Suprapubic skin (tissue), 4 donors: Measurements from ENCODE around the gene YTHDC2. TPM values are rescaled to one million over a fixed set of nuclear protein-coding genes. Genes with fewer than 3 reads are reported as not detected.

Experiments used
- DNase-seq, 2 donors: peaks; one replicate each; pipeline ENCODE4 v3.0.0-alpha.2; 2019; ENCODE audit warnings: low spot score in 2 of 2
- H3K27ac ChIP-seq: fragments of 200-600 bp; sonication (generic); one replicate; pipeline ENCODE4 v1.5.1; 2019
- H3K27me3 ChIP-seq: fragments of 200-600 bp; sonication (generic); one replicate; pipeline ENCODE4 v1.5.1; 2019
- H3K36me3 ChIP-seq: fragments of 200-600 bp; sonication (generic); one replicate; pipeline ENCODE4 v1.5.1; 2019
- H3K4me1 ChIP-seq: fragments of 200-600 bp; sonication (generic); one replicate; pipeline ENCODE4 v1.5.1; 2019
- H3K4me3 ChIP-seq: fragments of 200-600 bp; sonication (generic); one replicate; pipeline ENCODE4 v1.5.1; 2019; ENCODE audit warnings: mild to moderate bottlenecking
- H3K9me3 ChIP-seq: fragments of 200-600 bp; sonication (generic); one replicate; pipeline ENCODE4 v1.5.1; 2019
- CTCF ChIP-seq, 2 donors: fragments of 200-600 bp in 1 of 2; fragments of 450-650 bp in 1 of 2; sonication (generic) in 1 of 2; IDR thresholded peaks; one replicate each; pipeline ENCODE4 v1.5.1; 2016 to 2019; ENCODE audit warnings: antibody characterized with exemption in 2 of 2, mild to moderate bottlenecking in 1 of 2, moderate library complexity in 1 of 2
- EP300 ChIP-seq: sonication (generic); formaldehyde crosslinking; IDR thresholded peaks from one replicate; pipeline ENCODE4 v1.6.1; 2017; ENCODE audit warnings: antibody characterized with exemption
- POLR2A ChIP-seq, 2 donors: fragments of 450-650 bp; IDR thresholded peaks; one replicate each; pipeline ENCODE4 v1.6.1; 2017; ENCODE audit warnings: antibody characterized with exemption in 2 of 2, mild to moderate bottlenecking in 2 of 2, moderate library complexity in 2 of 2
- POLR2AphosphoS5 ChIP-seq, 3 donors: sonication (generic); formaldehyde crosslinking; IDR thresholded peaks; one replicate each; pipeline ENCODE4 v1.6.1; 2017; ENCODE audit warnings: antibody characterized with exemption in 3 of 3
- WGBS: methylation state at CpG from one replicate; pipeline ENCODE4 v1.1.5; 2018; 5-methylcytosine and 5-hydroxymethylcytosine counted together
- total RNA-seq, 4 donors: library from RNA; depleted of rRNA; stranded (reverse); fragments of >200 nt; gene quantifications; one replicate each; pipeline ENCODE4 v1.1.0, GENCODE V29; 2016

Gene YTHDC2
- total RNA-seq, 4 donors from 2014 or later, result 13.4 to 61.7 (median 17.8) TPM

GRCh38 chr5:113548396-113548795 is 34.9 kb downstream of the YTHDC2 start:
- H3K9me3 ChIP-seq, result no peaks in the 10 kb centered on the region
- TF ChIP-seq POLR2A (IDR thresholded peaks at IDR 0.05) (no peak), POLR2AphosphoS5 (IDR thresholded peaks at IDR 0.05) (no peak), CTCF (IDR thresholded peaks at IDR 0.05) (no peak), EP300 (no peak)
- H3K27me3 ChIP-seq, result no peaks in the 10 kb centered on the region
- 74% methylated on average over 2 of the region's 2 CpGs for WGBS
- H3K36me3 ChIP-seq, result peaks cover 49% of the 10 kb centered on the region
- no peak overlapping the region for H3K4me3 ChIP-seq
- DNase-seq, result no peak
- H3K27ac ChIP-seq, result no peak overlapping the region
- H3K4me1 ChIP-seq, result no peaks in the 10 kb centered on the region

DNA sequence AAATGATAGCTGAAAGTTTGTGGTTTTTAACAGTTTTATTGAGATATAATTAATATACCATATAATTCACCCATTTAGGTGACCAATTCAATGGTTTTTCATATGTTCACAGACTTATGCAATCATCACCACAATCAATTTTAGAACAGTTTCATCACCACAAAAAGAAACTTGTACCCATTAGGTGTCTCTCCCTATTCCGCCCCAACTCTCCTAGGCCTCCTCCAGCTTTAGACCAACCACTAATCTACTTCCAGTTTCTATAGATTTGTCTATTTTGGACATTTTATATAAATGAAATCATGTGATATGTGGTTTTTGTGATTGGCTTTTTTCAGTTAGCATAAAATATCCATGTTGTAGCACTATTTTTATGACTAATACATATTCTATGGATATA is 38.6 kb downstream of the YTHDC2 start:
- Histone ChIP-seq H3K4me3 (no peak overlapping the region), H3K27ac (no peak overlapping the region), H3K4me1 (no peaks in the 10 kb centered on the region), H3K36me3 (peaks cover 54% of the 10 kb centered on the region), H3K9me3 (no peaks in the 10 kb centered on the region), H3K27me3 (no peaks in the 10 kb centered on the region)
- WGBS, result 94% methylated on average over 1 of the region's 1 CpG
- TF ChIP-seq EP300 (no peak), POLR2AphosphoS5 (IDR thresholded peaks at IDR 0.05) (no peak), POLR2A (IDR thresholded peaks at IDR 0.05) (no peak), CTCF (IDR thresholded peaks at IDR 0.05) (no peak)
- DNase-seq, result no peak

- H3K27me3 ChIP-seq, result no peaks in the 10 kb centered on the region
- H3K36me3 ChIP-seq, result peaks cover 54% of the 10 kb centered on the region
- no peak overlapping the region for H3K4me3 ChIP-seq
- TF ChIP-seq POLR2A (IDR thresholded peaks at IDR 0.05) (no peak), EP300 (no peak), POLR2AphosphoS5 (IDR thresholded peaks at IDR 0.05) (no peak), CTCF (IDR thresholded peaks at IDR 0.05) (no peak)
- H3K9me3 ChIP-seq, result no peaks in the 10 kb centered on the region
- H3K4me1 ChIP-seq, result no peaks in the 10 kb centered on the region
- DNase-seq, result no peak
- H3K27ac ChIP-seq, result no peak overlapping the region
These were observed 39.1 kb downstream of the YTHDC2 start for GRCh38 chr5:113552620-113553019.

- Histone ChIP-seq H3K4me3 (no peak overlapping the region), H3K27ac (no peak overlapping the region), H3K36me3 (peaks cover 80% of the 10 kb centered on the region), H3K9me3 (no peaks in the 10 kb centered on the region), H3K27me3 (no peaks in the 10 kb centered on the region), H3K4me1 (no peaks in the 10 kb centered on the region)
- DNase-seq, result no peak
- WGBS, result 97% methylated on average over 3 of the region's 3 CpGs
- no peak for TF ChIP-seq EP300
- TF ChIP-seq POLR2AphosphoS5 (IDR thresholded peaks at IDR 0.05), result no peak
- TF ChIP-seq CTCF (IDR thresholded peaks at IDR 0.05), result no peak
- no peak for TF ChIP-seq POLR2A (IDR thresholded peaks at IDR 0.05)
These were observed 49.4 kb downstream of the YTHDC2 start for GRCh38 chr5:113562828-113563400.

DNA sequence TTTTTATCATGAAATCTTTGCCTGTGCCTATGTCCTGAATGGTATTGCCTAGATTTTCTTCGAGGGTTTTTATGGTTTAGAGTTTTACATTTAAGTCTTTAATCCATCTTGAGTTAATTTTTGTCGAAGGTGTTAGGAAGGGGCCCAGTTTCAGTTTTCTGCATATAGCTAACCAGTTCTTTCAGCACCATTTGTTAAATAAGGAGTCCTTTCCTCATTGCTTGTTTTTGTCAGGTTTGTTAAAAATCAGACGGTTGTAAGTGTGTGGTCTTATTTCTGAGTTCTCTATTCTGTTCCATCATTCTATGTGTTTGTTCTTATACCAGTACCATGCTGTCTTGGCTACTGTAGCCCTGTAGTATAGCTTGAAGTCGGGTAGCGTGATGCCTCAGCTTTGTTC is 55.9 kb downstream of the YTHDC2 start:
- TF ChIP-seq CTCF (IDR thresholded peaks at IDR 0.05) (no peak), EP300 (no peak), POLR2AphosphoS5 (IDR thresholded peaks at IDR 0.05) (no peak), POLR2A (IDR thresholded peaks at IDR 0.05) (no peak)
- Histone ChIP-seq H3K4me1 (no peaks in the 10 kb centered on the region), H3K9me3 (no peaks in the 10 kb centered on the region), H3K4me3 (no peak overlapping the region), H3K27ac (no peak overlapping the region), H3K36me3 (peaks cover 84% of the 10 kb centered on the region), H3K27me3 (no peaks in the 10 kb centered on the region)
- WGBS, result 95% methylated on average over 5 of the region's 5 CpGs
- no peak for DNase-seq
